Measurements from ENCODE around the gene ALAD.

GRCh38 chr9:113421726-113422125, 20.6 kb upstream of the ALAD start:
- no peak for TF ChIP-seq CTCF (IDR thresholded peaks at IDR 0.05)
- TF ChIP-seq POLR2A (IDR thresholded peaks at IDR 0.05), result no peak
